Right lobe of liver (tissue), 4 donors: ENCODE results near the gene PLXNA2.

Experiments used
- POLR2A ChIP-seq: fragments of 450-650 bp; IDR thresholded peaks from one replicate; pipeline ENCODE4 v1.6.1; 2017; ENCODE audit warnings: antibody characterized with exemption, mild to moderate bottlenecking
- TF ChIP-seq, protein P1 (sequence below), 4 donors: fragments of 200-600 bp in 3 of 4; fragments of 450-650 bp in 1 of 4; IDR thresholded peaks; one replicate each; pipeline versions ENCODE4 v1.5.1 to v1.8.0; 2016 to 2022; ENCODE audit warnings: antibody characterized with exemption in 4 of 4, mild to moderate bottlenecking in 2 of 4
- donor health status: DM: no; HTN: no; CAD: no.
- donor health status: DM: no; HTN: no; CAD: no.
- donor health status: DM: no; HTN: yes; CAD: no.

DNA sequence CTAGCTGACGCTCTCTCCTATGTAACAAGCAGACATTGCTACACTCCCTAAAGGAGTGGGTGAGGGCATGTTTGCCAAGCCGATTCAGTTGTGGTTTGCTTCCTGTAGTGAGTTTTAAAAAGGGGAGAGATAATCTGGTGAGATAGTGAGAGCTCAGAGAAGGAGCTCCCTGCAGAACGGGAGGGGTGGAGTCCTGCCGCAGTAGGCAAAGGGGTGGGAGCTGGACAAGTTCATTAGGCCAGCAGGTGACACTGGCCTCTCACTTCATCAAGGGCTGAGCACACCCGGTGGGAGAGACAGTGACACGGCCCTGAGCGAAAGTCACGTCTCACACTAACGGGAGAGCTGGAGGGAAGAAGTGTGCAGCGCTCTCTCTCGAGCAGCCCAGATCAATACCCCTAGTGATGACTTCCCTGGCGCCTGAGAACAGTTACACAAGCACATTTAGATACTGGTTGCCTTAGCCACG, 189.2 kb downstream of the PLXNA2 start:
- TF ChIP-seq, protein P1, sequence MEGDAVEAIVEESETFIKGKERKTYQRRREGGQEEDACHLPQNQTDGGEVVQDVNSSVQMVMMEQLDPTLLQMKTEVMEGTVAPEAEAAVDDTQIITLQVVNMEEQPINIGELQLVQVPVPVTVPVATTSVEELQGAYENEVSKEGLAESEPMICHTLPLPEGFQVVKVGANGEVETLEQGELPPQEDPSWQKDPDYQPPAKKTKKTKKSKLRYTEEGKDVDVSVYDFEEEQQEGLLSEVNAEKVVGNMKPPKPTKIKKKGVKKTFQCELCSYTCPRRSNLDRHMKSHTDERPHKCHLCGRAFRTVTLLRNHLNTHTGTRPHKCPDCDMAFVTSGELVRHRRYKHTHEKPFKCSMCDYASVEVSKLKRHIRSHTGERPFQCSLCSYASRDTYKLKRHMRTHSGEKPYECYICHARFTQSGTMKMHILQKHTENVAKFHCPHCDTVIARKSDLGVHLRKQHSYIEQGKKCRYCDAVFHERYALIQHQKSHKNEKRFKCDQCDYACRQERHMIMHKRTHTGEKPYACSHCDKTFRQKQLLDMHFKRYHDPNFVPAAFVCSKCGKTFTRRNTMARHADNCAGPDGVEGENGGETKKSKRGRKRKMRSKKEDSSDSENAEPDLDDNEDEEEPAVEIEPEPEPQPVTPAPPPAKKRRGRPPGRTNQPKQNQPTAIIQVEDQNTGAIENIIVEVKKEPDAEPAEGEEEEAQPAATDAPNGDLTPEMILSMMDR (IDR thresholded peaks at IDR 0.05): no peak
- TF ChIP-seq POLR2A: no peak
